Fibroblast of skin of scalp (primary cell): ENCODE results near the gene NARF.
"Not testable (repeated sequence)": the region's sequence is repeated elsewhere in the genome, so short reads cannot be mapped to it uniquely, and the experiment has no call there.

ENCODE experiments used
- DNase-seq: peaks from one replicate; pipeline ENCODE4 v3.0.0-alpha.2; 2013

The NARF gene

DNA sequence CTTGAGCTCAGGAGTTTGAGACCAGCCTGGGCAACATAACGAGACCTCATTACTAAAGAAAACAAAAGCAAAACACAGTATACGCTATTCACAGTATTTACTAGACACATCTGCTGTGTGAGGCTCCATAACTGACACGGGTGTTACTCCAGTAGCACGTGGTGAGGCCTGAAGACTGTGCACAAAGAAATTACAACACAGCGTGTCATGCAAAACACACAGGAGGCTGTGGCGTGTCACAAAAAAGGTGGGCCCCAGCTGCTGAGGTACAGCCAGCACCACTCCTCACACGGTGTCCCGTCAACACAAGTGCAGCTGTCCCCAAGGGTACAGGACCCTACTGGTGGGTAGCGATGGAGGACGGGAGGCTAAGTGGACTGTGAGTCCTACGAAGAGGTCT, 10.7 kb upstream of the NARF start:
- DNase-seq, result no peak

DNA sequence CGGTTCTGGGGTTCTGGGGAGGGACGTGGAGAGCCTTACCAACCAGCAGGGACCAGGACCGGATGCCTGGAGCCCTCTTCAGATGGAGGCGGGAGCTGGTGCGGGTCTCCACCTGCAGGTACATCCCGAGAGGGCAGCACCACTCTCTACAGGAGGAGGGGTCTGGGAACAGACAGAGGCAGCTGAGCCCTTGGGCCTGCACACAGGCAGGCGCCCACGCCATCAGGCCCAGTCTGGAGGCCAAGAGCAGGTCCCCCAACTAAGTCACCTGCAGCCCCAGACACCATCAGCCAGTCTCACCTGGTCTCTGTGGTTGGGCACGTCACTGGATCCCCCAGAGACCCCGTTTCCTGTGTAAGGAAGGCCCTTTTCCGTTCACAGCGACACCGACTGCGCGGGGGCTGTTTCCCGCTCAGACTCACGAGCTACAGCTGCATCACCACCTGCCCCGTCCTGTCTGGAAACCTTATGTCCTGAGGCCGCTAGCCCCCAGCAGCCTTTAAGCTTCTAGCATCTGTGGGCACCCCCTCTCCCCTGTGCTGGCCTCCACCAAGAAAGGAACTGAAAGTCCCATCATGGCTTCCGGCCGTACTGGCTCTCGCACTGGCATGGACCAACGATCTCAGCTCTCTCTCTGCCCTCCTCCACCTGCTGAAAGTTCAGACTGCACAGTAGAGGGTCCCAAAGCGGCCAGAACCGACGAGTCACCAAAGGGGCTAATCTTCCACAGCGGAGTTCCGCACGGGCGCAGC, 9.2 kb upstream of the NARF start:
- no peak for DNase-seq

DNA sequence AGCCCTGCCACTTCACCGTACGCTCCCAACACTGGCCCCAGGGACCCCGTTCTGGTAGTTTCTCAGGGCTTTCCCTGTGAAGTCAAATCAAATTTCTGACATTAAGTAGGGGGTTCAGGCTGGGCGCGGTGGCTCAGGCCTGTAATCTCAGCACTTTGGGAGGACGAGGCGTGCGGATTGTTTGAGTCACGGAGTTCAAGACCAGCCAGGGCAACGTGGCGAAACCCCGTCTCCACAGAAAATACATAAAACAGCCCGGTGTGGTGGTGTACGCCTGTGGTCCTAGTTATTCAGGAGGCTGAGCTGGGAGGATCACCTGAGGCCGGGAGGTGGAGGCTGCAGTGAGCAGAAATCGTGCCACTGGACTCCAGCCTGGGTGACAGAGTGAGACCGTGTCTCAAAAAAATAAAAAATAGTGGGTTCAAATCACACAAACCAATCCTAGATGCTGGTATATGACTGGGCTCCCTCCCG, 8.6 kb upstream of the NARF start:
- DNase-seq, result no peak

DNA sequence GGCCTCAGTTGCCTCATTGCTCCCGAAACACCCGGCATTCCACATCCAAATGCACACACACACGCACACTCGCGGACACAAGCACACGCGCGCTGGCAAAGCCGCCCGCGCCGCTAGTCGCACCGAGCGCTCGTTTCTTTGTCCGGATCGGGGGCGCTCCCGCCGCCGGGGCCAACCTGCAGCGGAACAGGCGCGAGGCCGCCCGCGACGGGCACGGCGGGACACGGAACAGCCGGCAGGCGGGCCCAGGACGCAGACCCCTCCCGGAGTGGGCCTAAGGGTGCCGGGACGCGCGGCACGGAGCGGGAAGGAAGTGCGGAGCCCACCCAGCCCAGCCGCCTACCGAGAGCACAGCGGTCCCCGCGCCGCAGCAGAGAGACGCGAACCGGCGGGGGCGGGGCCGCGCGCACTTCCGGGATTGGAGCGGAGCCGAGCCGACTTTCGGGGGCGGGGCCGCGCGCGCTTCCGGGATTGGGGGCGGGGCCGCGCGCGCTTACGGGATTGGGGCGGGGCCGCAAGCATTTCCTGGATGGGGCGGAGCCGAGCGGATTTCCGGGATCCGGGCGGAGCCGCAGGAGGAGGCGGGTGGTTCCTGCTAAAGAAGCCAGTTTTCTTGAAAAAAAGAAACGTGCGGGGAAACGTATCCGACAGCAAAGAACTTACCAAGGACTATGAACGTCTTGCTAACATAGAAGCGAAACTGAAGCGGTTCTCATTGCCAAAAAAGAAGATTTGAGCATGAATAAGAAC, 8.0 kb upstream of the NARF start, which contains the start of gene CYBC1:
CYBC1 (minus strand) TSS at position 396 of the 750 bp plus-strand sequence. CDS start 1,498 bp downstream, outside the sequence.
- peak; percentile 95 for DNase-seq

DNA sequence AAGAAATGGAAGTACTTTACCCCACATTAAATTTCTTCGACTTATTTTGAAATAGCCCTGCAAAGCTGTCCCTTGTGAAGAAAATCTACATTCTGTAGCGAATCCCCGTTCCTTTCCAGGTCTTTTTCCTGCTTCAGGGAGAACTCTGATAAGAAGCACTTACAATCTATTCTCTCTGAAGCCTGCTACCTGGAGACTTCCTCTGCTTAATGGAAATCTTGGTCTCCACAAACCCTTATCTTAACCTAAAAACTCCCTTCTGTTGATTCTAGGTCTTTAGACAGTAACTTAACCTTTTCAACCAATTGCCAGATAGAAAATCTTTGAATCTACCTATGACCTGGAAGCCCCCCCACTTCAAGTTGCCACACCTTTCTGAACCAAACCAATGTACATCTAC, 6.4 kb upstream of the NARF start:
- DNase-seq, result no peak

DNA sequence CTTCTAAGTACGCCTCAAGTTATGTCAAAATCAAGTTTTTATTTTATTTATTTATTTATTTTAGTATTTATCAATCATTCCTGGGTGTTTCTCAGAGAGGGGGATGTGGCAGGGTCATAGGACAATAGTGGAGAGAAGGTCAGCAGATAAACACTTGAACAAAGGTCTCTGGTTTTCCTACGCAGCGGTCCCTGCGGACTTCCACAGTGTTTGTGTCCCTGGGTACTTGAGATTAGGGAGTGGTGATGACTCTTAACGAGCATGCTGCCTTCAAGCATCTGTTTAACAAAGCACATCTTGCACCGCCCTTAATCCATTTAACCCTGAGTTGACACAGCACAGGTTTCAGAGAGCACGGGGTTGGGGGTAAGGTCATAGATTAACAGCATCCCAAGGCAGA, 5.4 kb upstream of the NARF start:
- not testable (repeated sequence) for DNase-seq

DNA sequence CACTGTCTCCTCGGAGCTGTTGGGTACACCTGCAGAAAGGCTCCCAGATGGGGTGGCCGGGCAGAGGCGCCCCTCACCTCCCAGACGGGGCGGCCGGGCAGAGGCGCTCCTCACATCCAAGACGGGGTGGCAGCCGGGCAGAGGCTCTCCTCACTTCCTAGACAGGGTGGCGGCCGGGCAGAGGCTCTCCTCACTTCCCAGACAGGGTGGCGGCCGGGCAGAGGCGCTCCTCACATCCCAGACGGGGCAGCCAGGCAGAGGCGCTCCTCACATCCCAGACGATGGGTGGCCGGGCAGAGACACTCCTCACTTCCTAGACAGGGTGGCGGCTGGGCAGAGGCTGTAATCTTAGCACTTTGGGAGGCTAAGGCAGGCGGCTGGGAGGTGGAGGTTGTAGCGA, 4.8 kb upstream of the NARF start:
- not testable (repeated sequence) for DNase-seq

DNA sequence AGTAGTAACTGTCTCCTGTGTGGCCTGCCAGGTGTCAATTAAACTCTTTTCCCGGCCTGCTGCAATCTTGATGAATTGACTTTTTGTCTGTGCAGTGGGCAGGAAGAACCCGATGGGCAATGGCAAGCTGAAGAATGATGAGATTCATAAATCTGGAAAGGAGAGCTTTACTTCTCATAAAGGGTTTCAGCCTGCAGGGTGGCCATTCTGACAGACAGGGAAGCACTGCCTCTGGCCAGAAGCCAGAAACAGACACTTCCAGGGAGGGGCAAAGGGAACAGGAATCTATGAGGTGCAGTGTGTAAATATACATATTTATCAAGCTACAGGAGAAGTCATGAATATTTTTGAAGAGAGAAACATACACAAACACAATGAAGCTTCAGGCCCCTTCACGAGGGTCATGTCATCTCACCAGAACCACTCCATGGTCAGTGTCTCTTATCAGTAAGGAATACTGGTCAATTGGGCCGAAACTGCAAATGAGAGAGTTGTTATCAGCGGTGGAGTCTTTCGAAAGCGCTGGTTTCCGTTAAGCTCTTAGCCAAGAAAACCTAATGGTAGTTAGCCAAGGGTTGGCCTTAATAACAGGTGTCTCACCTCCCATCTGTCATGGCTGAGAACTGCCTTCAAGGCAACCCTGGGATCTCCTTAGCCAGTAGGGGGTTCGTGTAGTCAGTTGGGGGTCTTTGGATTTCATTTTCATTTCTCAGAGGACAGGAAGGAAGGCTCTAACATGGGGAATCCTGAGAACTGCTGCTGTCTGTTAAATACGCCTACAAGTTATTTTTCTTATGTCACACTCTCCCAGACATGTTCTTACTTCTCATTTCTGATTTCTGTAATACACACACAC, 1.2 kb upstream of the NARF start:
- DNase-seq, result no peak

DNA sequence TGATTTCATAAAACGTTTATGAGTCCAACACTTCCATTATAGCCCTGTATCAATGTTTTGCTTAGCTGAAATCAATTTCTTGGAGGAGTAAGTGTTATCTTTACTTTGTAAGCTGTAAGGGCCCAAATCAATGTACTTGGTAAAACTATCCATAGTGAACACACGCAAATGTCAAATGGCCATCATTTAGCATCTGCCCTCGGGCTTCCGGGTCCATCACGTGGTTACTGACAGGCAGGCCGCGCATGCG, 687 bp upstream of the NARF start:
- DNase-seq, result no peak

DNA sequence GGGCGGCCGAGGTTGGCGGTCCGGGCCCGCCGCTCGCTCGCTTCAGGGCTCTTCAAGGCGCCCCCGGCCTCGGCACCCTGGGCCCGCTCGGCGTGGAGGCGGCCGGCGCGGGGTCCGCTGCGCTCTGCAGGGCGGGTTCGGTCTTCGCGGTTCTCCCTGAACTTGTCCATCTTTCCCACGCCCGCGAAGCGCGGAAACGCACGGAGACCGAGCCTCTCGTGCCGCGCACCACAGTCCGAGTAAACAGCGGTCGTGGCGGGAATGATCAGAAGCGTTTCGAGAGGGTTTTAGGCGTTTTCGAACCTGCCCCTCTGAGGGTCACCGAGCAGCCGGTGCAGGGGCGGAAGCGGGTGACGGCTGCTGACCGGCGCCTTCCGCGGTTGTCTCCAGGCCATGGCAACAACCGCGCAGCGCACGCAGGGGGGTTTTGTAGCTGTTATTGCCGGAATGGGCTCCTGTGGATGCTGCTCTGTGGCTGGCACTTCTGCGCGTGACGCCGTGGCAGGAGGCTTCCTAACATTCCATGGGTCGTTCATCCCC, 414 bp downstream of the NARF start:
- DNase-seq, result no peak

DNA sequence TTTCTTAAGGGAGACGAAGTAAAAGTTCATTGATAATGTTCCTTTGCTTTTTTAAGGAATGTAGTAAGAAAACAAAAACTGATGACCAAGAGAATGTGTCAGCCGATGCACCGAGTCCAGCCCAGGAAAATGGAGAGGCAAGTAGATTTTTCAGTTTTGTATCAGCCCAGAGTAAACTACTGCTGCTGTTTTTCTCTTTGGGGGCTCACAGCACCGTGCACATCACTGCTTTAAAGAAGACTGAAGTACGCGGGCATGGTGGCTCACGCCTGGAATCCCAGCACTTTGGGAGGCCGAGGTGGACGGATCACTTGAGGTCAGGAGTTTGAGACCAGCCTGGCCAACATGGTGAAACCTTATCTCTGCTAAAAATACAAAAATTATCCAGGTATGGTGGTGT, 1.4 kb downstream of the NARF start:
- not testable (repeated sequence) for DNase-seq

DNA sequence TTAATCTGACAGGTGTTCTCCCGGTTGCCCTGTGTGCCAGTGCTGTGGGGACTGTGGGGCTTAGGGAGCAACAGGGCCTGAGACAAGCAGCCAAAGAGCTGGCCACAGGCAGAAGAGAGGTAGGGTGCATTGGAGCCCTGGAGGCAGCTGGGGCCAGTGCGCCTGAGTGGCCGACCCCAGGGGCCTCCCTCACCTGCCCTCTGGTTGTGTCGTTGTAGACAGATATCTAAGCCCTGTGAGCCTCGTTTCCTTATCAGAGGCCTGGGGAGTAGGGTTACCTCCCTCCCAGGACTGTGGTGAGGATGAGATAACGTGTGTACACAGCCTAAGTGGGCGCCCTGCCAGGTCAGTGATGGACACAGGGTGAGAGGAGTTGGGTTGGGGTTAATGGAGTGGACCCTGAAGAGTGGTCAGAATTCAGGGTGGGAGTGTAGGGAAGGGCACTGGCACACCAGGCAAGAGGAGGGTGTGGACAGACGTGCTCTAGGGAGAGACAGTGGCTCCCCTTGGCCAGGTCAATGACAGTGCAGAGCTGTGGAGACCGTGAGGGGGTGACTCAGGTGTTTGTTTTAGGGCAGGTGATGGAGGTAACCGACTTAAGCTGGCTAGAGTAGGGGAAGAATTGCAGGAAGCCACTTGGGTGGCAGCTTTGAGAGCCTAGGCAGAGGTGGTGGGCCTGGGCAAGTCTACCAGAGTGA, 3.4 kb downstream of the NARF start:
- DNase-seq, result no peak

DNA sequence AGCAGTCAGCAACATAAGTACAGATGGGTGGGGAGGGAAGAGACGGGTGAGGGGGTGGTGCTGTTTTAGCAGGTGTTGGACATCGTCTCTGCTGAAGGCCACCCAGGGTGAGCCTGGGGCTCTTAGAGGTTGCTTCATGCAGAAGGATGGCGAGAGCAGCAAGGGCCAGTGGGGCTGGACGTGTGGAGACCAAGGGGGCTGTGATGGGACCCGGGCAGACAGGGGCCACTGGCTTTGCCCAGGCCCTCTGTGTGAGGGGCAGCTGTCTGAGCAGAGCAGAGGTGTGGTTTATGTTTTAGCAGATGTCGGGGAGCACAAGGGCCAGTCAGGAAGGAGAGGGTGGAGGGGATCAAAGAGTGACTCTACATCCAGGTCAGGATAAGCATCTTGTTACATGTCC, 4.8 kb downstream of the NARF start:
- no peak for DNase-seq

DNA sequence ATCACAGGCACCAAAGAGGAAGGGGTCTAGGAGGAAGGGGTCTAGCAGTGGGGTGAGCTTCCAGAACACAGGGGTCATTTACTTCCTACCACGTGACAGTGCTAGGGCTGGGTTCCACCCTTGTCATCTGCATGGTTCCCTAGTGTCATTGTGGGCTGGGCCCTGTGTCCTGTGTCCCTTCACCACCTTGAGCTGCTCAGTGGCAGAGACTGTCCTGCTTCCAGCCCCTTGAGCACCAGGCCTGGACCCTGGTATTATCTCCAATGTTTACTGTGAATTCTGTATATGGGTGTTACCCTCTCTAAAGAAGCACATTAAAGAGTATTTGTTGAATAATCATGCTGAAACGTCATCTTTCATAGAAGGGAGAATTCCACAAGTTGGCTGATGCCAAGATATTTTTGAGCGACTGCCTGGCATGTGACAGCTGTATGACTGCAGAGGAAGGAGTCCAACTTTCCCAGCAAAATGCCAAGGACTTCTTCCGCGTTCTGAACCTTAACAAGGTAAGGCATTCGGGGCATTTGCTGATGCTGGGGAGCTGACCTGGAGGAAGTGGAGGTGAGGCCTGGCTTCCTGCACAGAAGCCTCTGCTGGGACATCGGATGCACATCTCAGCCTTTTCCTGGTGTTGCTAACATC, 5.5 kb downstream of the NARF start:
- no peak for DNase-seq

DNA sequence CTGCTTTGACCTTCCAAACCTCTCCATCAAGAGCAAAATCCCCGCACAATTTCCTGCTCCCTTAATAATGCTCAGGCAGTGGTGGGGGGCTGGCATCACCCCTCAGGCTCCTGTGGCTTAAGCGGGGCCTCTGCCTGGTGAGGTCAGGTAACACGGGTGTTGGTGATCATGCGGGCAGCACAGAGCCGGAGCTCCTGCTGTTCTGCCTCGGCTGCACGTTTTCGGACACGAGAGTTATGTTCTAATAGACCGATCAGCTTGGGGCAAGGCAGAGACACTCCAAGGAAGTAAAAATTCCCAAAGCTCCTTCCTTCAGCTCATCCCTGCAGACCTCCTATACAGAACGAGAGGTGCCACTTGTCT, 6.0 kb downstream of the NARF start:
- DNase-seq, result no peak

DNA sequence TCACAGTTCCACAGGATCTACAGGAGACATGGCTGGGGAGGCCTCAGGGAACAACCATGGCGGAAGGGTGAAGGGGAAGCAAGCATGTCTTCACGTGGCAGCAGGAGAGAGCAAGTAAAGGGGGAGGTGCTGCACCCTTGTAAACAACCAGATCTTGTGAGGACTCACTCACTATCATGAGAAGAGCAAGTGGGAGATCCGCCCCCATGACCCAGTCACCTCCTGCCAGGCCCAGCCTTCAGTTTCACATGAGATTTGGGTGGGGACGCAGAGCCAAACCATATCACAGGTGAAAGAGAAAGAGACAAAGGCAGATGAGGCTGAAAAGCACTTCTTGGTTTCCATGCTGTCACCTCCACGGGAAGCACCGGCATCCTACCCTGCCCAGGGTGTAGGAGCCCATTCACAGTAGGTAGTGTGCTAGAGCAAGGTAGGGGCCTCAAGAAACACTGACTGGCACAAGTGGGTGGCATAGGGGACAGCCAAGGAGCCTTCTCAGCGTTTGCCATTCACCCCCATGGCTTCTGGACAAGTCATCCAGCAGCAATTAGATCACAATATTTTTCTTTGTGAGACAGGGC, 6.6 kb downstream of the NARF start:
- no peak for DNase-seq

DNA sequence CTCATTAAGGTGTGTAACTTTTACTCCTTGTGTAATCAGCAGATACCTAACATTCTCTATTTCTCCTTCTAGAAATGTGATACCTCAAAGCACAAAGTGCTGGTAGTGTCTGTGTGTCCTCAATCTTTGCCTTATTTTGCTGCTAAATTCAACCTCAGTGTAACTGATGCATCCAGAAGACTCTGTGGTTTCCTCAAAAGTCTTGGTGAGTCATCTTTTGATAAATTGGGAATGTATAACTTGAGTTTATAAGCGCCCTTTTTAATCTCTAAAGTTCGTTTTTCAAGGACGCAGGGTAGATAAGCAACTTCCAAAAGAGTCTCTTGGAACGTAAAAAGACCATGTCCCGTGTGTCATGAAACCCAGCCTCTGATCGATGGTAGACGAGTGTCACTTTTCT, 10.2 kb downstream of the NARF start:
- no peak for DNase-seq

DNA sequence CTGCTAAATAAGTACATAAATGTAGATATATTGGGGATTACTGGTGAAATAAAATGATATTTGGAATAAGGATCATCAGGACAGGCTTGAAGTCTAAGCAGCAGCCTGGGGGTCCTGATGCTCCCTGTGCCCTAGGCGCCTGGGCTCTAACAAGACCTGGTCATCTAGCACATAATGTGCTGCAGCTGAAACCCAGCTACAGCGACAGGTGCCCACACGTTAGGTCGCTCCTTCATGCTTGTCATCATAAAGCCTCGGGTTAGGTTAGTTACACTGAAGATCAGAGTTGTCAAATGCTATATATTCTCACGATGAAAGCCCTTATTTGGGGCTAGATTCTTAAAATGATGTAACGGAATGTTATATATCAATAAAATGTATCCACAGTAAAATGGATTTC, 11.5 kb downstream of the NARF start:
- DNase-seq, result no peak

DNA sequence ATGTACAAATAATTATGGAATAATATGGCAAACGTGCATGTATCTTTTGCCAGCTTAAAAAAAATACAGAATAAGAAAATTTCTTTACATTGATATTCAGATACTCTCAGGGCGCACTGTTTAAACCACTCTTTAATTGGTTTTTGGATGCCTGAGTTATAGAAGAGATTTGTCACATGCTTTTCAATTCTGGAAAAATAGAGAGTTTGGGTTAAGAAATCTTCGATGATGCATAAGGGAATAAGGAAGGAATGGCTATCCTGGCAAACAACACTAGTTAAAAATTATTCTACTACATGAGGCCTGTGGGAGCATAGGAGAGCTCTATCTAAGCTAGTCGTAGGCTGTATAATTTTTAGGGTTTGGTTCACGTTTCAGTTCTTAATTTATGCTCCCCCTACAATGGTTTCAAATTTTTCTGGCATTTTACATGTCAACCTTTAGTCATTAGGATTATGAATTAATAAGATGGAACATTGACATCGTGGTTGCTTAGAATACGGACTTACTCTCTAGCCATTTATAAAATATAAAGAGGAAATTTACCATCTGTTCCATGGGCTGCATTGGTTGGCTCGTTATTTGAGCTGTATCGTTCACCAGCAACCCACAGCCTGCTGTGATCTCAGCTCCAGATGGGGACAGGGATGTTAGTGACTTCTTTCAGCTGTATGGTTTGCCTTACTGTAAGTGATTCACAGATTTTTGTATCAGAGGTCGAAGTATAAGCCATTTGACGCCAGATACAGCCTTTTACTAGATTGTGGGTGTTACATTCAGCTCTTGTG, 15.9 kb downstream of the NARF start:
- no peak for DNase-seq

DNA sequence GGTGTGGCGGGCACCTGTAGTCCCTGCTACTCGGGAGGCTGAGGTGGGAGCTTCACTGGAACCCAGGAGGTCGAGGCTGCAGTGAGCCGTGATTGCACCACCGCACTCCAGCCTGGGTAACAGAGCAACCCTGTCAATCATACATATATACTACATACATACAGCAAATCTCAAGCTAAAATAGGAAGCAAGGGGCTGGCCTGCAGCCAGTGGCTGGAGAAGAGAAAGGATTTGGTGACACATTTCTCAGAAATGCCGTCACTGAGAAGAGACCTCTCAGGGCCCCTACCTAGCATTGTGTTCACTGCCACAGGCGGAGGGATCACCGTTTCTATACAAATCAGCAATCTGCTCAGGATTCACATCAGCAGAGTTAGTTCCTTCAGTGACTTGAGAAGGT, 16.9 kb downstream of the NARF start:
- DNase-seq, result peak; percentile 35

DNA sequence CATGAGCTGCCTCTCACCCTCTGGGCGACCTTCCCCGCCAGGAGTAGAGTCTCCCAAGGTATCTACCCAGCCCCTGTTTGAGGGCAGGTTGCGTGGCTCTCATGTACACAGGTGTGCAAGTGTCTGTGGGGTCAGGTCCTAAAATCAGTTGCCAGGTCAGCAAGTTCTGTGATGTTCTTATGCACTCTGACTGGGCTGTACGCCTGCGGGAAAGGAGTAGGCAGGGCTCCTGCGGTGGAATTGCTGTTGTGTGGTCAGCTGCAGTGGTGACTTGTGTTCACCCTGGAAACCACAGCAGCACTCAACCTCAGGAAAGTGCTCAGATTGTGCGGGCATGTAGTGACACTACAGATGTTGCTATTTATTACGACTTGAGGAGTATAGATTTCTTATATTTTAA, 19.4 kb downstream of the NARF start:
- no peak for DNase-seq
